DMS114 treated with DMSO at 0.1 percent for 48 hours (cell line): Measurements from ENCODE around the gene CALML3.

Experiments used
- DNase-seq: peaks from one replicate; lab custom pipeline; 2025; ENCODE audit not compliant: unreplicated experiment; lab: John Stamatoyannopoulos, UW

CALML3 gene

GRCh38 chr10:5506246-5506645, 18.5 kb upstream of the CALML3 start:
- no peak for DNase-seq

GRCh38 chr10:5506751-5507648, 17.8 kb upstream of the CALML3 start:
- no peak for DNase-seq

- no peak for DNase-seq
These were observed 17.1 kb upstream of the CALML3 start for GRCh38 chr10:5507649-5508131.

GRCh38 chr10:5508161-5508604, 16.6 kb upstream of the CALML3 start:
- no peak for DNase-seq

- no peak for DNase-seq
These were observed 16.0 kb upstream of the CALML3 start for GRCh38 chr10:5508786-5509185.

- DNase-seq, result no peak
These were observed 15.5 kb upstream of the CALML3 start for GRCh38 chr10:5509236-5509635.

- no peak for DNase-seq
These were observed 15.1 kb upstream of the CALML3 start for GRCh38 chr10:5509691-5510090.

- DNase-seq, result no peak
These were observed 14.3 kb upstream of the CALML3 start for GRCh38 chr10:5510281-5511072.

GRCh38 chr10:5511231-5511884, 13.4 kb upstream of the CALML3 start:
- DNase-seq, result no peak

GRCh38 chr10:5511885-5512280, 12.9 kb upstream of the CALML3 start:
- DNase-seq, result no peak

GRCh38 chr10:5512331-5512730, 12.4 kb upstream of the CALML3 start:
- DNase-seq, result no peak

GRCh38 chr10:5512881-5513612, 11.7 kb upstream of the CALML3 start:
- no peak for DNase-seq

GRCh38 chr10:5514226-5514850, 10.4 kb upstream of the CALML3 start:
- no peak for DNase-seq

- no peak for DNase-seq
These were observed 8.6 kb upstream of the CALML3 start for GRCh38 chr10:5515948-5516761.

- DNase-seq, result no peak
These were observed 7.2 kb upstream of the CALML3 start for GRCh38 chr10:5517546-5517945.

GRCh38 chr10:5518143-5518542, 6.6 kb upstream of the CALML3 start:
- no peak for DNase-seq

- no peak for DNase-seq
These were observed 5.7 kb upstream of the CALML3 start for GRCh38 chr10:5519054-5519453.

GRCh38 chr10:5522913-5523560, 1.7 kb upstream of the CALML3 start:
- no peak for DNase-seq
